DND-41 (cell line): ENCODE results near the gene DLX5.

Source experiments
- ATAC-seq: fragments of 200-7000 bp; cut with Tn5 transposase; 3 replicates; pipeline ENCODE4 v1.9.1; 2021; ENCODE audit warnings: low read depth; ENCODE audit not compliant: insufficient read depth
- DNase-seq: peaks from one replicate; pipeline ENCODE4 v3.0.0-alpha.2; 2020
- H2AFZ ChIP-seq: 2 replicates; pipeline ENCODE4 v1.6.0; 2012; ENCODE audit warnings: low read depth, low read length
- H3K27ac ChIP-seq: 2 replicates; pipeline ENCODE4 v1.5.1; 2012; ENCODE audit warnings: low read length, inconsistent platforms
- H3K27me3 ChIP-seq: fragments of 200-600 bp; sonication (generic); 2 replicates; pipeline ENCODE4 v1.6.0; 2012; ENCODE audit warnings: low read length, mild to moderate bottlenecking, inconsistent platforms; ENCODE audit not compliant: insufficient read depth, poor library complexity
- H3K36me3 ChIP-seq: 2 replicates; pipeline ENCODE4 v1.5.1; 2012; ENCODE audit warnings: low read length, inconsistent platforms; ENCODE audit not compliant: insufficient read depth
- H3K4me1 ChIP-seq: 2 replicates; pipeline ENCODE4 v1.5.1; 2012; ENCODE audit warnings: mild to moderate bottlenecking, low read length; ENCODE audit not compliant: insufficient read depth
- H3K4me2 ChIP-seq: 2 replicates; pipeline ENCODE4 v1.6.0; 2012; ENCODE audit warnings: mild to moderate bottlenecking, moderate library complexity, low read length, inconsistent platforms; ENCODE audit not compliant: insufficient read depth
- H3K4me3 ChIP-seq, 2 experiments: fragments of 200-600 bp in 1 of 2; shearing (Covaris generic) in 1 of 2; 2 replicates each; pipeline ENCODE4 v1.5.1; 2012 to 2016; ENCODE audit warnings: inconsistent platforms in 2 of 2, low read length in 2 of 2, mild to moderate bottlenecking in 2 of 2, low read depth in 1 of 2, moderate library complexity in 1 of 2
- H3K79me2 ChIP-seq: 2 replicates; pipeline ENCODE4 v1.6.0; 2012; ENCODE audit warnings: low read length, inconsistent platforms; ENCODE audit not compliant: insufficient read depth
- H3K9ac ChIP-seq: 2 replicates; pipeline ENCODE4 v1.6.0; 2012; ENCODE audit warnings: low read depth, mild to moderate bottlenecking, inconsistent platforms, low read length, moderate library complexity
- H3K9me3 ChIP-seq: 2 replicates; pipeline ENCODE4 v1.5.1; 2012; ENCODE audit warnings: low read length, moderate library complexity, mild to moderate bottlenecking, inconsistent platforms; ENCODE audit not compliant: insufficient read depth, severe bottlenecking
- H4K20me1 ChIP-seq: 2 replicates; pipeline ENCODE4 v1.6.0; 2012; ENCODE audit warnings: low read length; ENCODE audit not compliant: insufficient read depth
- EZH2 ChIP-seq: IDR thresholded peaks from 3 replicates; pipeline ENCODE4 v1.6.1; 2012; ENCODE audit warnings: borderline replicate concordance, low read depth, mild to moderate bottlenecking, moderate library complexity, low read length, inconsistent platforms; ENCODE audit not compliant: severe bottlenecking
- TF ChIP-seq, protein P1 (sequence below): IDR thresholded peaks from 2 replicates; pipeline ENCODE4 v1.5.1; 2012; ENCODE audit warnings: borderline replicate concordance, low read length, moderate library complexity, mild to moderate bottlenecking; ENCODE audit not compliant: poor library complexity, severe bottlenecking; ENCODE audit errors: extremely low read depth

Gene DLX5

DNA sequence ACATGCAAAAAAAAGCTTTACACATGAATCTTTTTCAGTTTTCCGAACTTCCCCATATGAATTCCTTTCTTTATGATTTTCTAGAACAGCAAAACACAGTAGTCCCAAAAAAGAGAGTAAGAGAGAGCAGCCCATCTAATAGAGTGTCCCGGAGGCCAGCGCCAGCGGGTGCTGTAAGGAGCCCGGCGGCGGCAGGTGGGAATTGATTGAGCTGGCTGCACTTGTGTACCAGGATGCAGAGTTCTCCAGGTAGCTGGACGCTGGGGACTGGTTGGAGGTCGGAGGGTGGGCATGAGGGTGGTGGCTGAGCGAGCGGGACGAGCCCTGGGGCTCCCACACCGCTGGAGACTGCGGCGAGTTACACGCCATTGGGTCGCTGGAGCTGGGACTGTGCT, 4.0 kb downstream of the DLX5 start:
- TF ChIP-seq, protein P1, sequence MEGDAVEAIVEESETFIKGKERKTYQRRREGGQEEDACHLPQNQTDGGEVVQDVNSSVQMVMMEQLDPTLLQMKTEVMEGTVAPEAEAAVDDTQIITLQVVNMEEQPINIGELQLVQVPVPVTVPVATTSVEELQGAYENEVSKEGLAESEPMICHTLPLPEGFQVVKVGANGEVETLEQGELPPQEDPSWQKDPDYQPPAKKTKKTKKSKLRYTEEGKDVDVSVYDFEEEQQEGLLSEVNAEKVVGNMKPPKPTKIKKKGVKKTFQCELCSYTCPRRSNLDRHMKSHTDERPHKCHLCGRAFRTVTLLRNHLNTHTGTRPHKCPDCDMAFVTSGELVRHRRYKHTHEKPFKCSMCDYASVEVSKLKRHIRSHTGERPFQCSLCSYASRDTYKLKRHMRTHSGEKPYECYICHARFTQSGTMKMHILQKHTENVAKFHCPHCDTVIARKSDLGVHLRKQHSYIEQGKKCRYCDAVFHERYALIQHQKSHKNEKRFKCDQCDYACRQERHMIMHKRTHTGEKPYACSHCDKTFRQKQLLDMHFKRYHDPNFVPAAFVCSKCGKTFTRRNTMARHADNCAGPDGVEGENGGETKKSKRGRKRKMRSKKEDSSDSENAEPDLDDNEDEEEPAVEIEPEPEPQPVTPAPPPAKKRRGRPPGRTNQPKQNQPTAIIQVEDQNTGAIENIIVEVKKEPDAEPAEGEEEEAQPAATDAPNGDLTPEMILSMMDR: no peak
- no peak for TF ChIP-seq EZH2

DNA sequence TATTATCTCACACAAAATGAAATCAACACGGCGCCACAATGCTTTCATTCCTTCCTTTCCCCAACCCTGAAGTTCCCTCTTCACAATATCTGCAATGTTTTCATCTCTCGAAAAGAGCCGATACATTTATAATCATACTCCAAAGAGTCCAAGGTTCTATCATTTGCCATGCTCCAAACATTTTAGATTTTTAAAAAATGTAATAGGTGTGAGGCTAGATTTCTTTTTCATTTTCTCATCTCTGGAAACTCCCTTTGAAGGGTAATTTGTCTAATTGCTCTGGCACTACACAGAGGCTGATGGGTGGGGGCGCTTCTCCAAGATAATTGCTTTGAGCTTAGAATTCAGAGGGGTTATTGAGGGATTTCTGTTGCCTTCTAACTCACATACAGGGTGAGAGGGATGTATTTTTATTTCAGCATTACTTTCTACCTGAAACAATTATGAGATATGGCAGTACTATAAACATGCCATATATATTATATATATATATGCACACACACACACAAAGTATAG, 4.9 kb downstream of the DLX5 start:
- Histone ChIP-seq H3K9me3 (no peaks in the 10 kb centered on the region), H4K20me1 (no peaks in the 10 kb centered on the region), H3K9ac (no peak overlapping the region), H3K27me3 (peaks cover 5% of the 10 kb centered on the region), H3K27ac (no peak overlapping the region), H2AFZ (no peak overlapping the region), H3K4me2 (no peak overlapping the region), H3K36me3 (no peaks in the 10 kb centered on the region), H3K4me3 (no peak overlapping the region), H3K79me2 (no peaks in the 10 kb centered on the region), H3K4me1 (no peaks in the 10 kb centered on the region)
- ATAC-seq (no peak), DNase-seq (no peak)
- TF ChIP-seq, protein P1: no peak
- TF ChIP-seq EZH2: no peak

More for the DNA sequence above, 4.0 kb downstream of the DLX5 start:
- Histone ChIP-seq H2AFZ (no peak overlapping the region), H3K27ac (no peak overlapping the region), H3K4me1 (no peaks in the 10 kb centered on the region), H3K9ac (no peak overlapping the region), H3K4me3 (no peak overlapping the region), H3K9me3 (no peaks in the 10 kb centered on the region), H4K20me1 (no peaks in the 10 kb centered on the region), H3K36me3 (no peaks in the 10 kb centered on the region), H3K4me2 (no peak overlapping the region), H3K27me3 (no peaks in the 10 kb centered on the region), H3K79me2 (no peaks in the 10 kb centered on the region)
- DNase-seq (no peak), ATAC-seq (no peak)

DNA sequence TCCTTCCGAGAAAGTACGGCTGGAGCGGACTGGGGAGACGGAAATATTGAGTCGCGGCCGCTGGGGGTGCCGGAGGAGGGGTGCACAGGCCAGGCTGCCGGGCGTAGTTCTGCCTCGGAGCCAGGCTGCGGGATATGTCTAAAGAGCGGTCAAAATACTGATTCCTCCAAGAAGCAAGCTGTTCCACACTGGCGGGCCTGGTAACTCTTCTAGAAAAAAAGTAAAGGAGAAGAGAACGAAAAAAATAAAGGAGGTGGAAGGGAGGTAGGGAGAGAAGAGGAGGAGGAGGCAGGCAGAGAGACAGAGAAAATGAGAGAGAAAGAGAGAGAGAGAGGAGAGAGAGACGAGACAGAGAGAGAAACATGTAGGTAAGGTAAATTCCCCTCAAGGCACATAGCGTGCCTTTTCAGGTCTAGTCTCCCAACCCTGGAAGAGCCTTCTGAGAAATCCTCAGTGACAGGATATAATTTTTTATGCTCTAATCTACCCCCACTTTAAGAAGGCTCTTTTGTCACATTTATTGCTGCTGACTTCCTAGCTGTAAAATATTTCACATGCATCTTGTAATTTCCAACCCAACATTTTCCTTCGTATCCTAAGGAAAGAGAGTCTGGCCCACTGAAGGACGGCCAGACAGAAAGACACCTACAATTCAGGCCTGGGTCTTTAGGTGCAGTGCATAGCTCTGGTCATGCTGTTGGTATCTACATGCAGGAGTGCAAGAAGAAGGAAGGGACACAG, 5.7 kb downstream of the DLX5 start:
- TF ChIP-seq EZH2: no peak
- TF ChIP-seq, protein P1: no peak
- Histone ChIP-seq H3K36me3 (no peaks in the 10 kb centered on the region), H3K4me1 (no peaks in the 10 kb centered on the region), H3K27me3 (peaks cover 5% of the 10 kb centered on the region), H3K9ac (no peak overlapping the region), H3K79me2 (no peaks in the 10 kb centered on the region), H3K9me3 (no peaks in the 10 kb centered on the region), H3K27ac (no peak overlapping the region), H4K20me1 (no peaks in the 10 kb centered on the region), H3K4me2 (no peak overlapping the region), H2AFZ (no peak overlapping the region), H3K4me3 (no peak overlapping the region)
- DNase-seq (no peak), ATAC-seq (no peak)
